CD8-positive, alpha-beta memory T cell (primary cell): Measurements from ENCODE around the gene INF2. TPM values are rescaled to one million over a fixed set of nuclear protein-coding genes. Genes with fewer than 3 reads are reported as not detected.

ENCODE experiments used
- CTCF ChIA-PET: fragments of 350-600 bp; sonication (Branson Sonifier 250); formaldehyde crosslinking; loops from one replicate; lab custom pipeline; 2021; ENCODE audit warnings: antibody characterized with exemption; lab: Charles Lee
- POLR2A ChIA-PET: fragments of 350-600 bp; sonication (Branson Sonifier 250); formaldehyde crosslinking; loops from one replicate; lab custom pipeline; 2021; ENCODE audit warnings: antibody characterized with exemption; lab: Charles Lee
- DNase-seq, 5 donors: peaks; one replicate each; pipeline versions ENCODE4 v3.0.0 to v3.0.0-alpha.2; 2020 to 2022; ENCODE audit warnings: mixed read lengths in 1 of 5
- H3K27ac ChIP-seq: one replicate; pipeline ENCODE4 v1.7.0; 2013; ENCODE audit warnings: low read depth, mild to moderate bottlenecking, low read length, moderate library complexity
- H3K27me3 ChIP-seq: 2 replicates; pipeline ENCODE4 v1.7.0; 2013; ENCODE audit warnings: low read length, mild to moderate bottlenecking; ENCODE audit not compliant: insufficient read depth, poor library complexity, severe bottlenecking
- H3K36me3 ChIP-seq: 2 replicates; pipeline ENCODE4 v1.7.0; 2013; ENCODE audit warnings: mild to moderate bottlenecking, low read length, moderate library complexity; ENCODE audit not compliant: insufficient read depth
- H3K4me1 ChIP-seq: 2 replicates; pipeline ENCODE4 v1.7.0; 2013; ENCODE audit warnings: mild to moderate bottlenecking, low read length, moderate library complexity; ENCODE audit not compliant: insufficient read depth
- H3K4me3 ChIP-seq: 2 replicates; pipeline ENCODE4 v1.7.0; 2013; ENCODE audit warnings: mild to moderate bottlenecking, low read length
- H3K9me3 ChIP-seq: 2 replicates; pipeline ENCODE4 v1.7.0; 2013; ENCODE audit warnings: mild to moderate bottlenecking, low read length
- H3K27ac Mint-ChIP-seq, 8 donors: one replicate each; pipeline ENCODE4 v1.8.0; 2020 to 2021; ENCODE audit warnings: mixed read lengths in 8 of 8, mild to moderate bottlenecking in 6 of 8, inconsistent platforms in 3 of 8, moderate library complexity in 3 of 8
- H3K27me3 Mint-ChIP-seq, 2 donors: one replicate each; pipeline ENCODE4 v1.8.0; 2020 to 2021; ENCODE audit warnings: mixed read lengths in 2 of 2, mild to moderate bottlenecking in 1 of 2, moderate library complexity in 1 of 2
- H3K36me3 Mint-ChIP-seq, 3 donors: one replicate each; pipeline ENCODE4 v1.8.0; 2020 to 2021; ENCODE audit warnings: mixed read lengths in 3 of 3, inconsistent platforms in 1 of 3, mild to moderate bottlenecking in 1 of 3
- H3K4me1 Mint-ChIP-seq, 3 donors: one replicate each; pipeline ENCODE4 v1.8.0; 2020 to 2021; ENCODE audit warnings: mixed read lengths in 3 of 3, inconsistent platforms in 1 of 3, mild to moderate bottlenecking in 1 of 3
- H3K4me3 Mint-ChIP-seq, 7 donors: one replicate each; pipeline ENCODE4 v1.8.0; 2020 to 2021; ENCODE audit warnings: mixed read lengths in 7 of 7, mild to moderate bottlenecking in 6 of 7, moderate library complexity in 4 of 7, inconsistent platforms in 2 of 7
- H3K9me3 Mint-ChIP-seq, 5 donors: one replicate each; pipeline ENCODE4 v1.8.0; 2020 to 2022; ENCODE audit warnings: mixed read lengths in 5 of 5, mild to moderate bottlenecking in 3 of 5, moderate library complexity in 2 of 5, inconsistent platforms in 1 of 5
- polyA plus RNA-seq: library from polyadenylated mRNA; unstranded; fragments of 300-500 nt; fragmentation: Illumina TruSeq; gene quantifications from one replicate; pipeline ENCODE4 v1.2.3, GENCODE V29; 2021
- total RNA-seq, 2 experiments: library from RNA; stranded (reverse); gene quantifications; one replicate each; pipeline ENCODE4 v1.2.3, GENCODE V29; 2021

Gene INF2
- total and polyA plus RNA-seq, 3 experiments from 2014 or later, result 4.6 to 56.3 (median 55.9) TPM

DNA sequence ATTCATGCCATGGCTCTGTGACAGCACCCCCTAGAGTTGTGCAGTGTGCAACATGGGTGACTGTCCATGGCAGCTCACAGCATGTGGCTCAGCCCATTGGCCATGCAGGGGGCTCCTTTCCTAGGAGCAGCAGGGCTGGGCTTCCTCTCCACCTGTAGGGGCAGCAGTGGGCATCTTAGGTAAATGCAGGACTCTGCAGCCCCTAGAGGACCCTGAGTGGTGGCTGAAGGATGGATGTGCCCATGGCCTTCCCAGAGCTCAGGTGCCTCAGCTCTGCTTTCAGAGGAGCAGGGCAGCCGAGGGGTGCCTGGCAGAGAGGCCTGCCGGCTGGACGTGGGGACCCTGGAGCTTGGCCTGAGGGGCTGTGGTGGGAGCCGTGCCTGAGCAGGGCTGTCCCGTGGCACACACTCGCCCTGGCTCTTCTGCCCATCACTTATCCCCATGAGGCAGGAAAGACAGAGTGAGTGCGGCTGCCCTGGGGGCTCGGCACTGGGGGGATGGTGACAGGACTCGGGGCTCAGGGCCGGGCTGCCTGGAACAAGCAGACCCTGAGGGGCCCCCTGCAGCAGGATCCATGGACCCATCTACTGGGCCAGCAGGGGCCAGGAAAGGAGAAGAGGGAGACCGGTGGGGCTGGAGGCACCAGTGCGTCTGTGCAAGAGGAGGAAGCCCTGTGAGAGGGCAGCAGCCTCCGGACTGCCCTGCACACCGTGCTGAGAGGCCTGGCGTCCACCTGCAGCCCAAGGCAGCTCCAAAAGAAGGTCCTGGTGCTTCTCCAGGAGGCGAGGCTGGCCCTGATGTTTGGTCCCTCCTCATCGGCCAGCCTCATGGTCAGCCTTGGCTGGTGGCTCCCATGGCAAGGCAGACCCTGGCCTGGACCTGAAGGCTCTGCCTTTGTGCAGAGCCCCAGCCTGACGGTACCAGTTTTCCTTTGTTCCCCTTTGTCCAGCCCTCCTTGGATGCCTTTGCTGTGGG lies 42.2 kb downstream of the INF2 start:
- Mint-ChIP-seq H3K36me3 (no peaks in the 10 kb centered on the region), H3K4me3 (no peak overlapping the region), H3K27ac (no peak overlapping the region), H3K9me3 (no peaks in the 10 kb centered on the region), H3K4me1 (no peaks in the 10 kb centered on the region), H3K27me3 (no peaks in the 10 kb centered on the region)
- POLR2A ChIA-PET, result no interaction called here
- Histone ChIP-seq H3K4me1 (no peaks in the 10 kb centered on the region), H3K9me3 (no peaks in the 10 kb centered on the region), H3K27me3 (no peaks in the 10 kb centered on the region), H3K36me3 (no peaks in the 10 kb centered on the region), H3K27ac (no peak overlapping the region), H3K4me3 (no peak overlapping the region)
- no peak for DNase-seq
- CTCF ChIA-PET, result no interaction called here

DNA sequence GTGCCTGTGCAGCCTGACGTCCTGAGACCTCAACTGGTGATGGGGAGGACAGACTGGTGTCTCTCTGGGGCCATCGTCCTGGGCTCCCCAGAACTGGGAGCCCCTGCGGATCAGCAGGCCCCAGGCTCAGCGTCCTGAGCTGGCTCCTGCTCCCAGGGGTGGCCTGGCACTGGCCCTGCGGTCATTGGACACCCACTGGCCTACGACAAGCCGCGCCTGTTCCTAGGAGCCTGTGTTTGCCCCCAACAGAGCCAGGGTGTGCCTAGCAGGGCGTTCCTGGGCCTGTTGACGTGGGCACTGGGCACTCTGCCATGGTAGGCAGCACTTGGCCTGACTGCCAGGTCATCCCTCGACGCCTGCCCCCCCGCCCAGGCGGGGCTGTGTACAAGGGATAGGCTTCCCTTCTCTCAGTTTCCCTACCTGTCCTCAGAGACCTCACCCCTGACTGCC lies 43.0 kb downstream of the INF2 start:
- H3K27ac ChIP-seq, result no peak overlapping the region
- no peaks in the 10 kb centered on the region for H3K36me3 ChIP-seq
- CTCF ChIA-PET, result no interaction called here
- H3K27me3 ChIP-seq, result no peaks in the 10 kb centered on the region
- POLR2A ChIA-PET, result no interaction called here
- Mint-ChIP-seq H3K9me3 (no peaks in the 10 kb centered on the region), H3K4me3 (no peak overlapping the region), H3K27me3 (no peaks in the 10 kb centered on the region), H3K4me1 (no peaks in the 10 kb centered on the region), H3K27ac (no peak overlapping the region), H3K36me3 (no peaks in the 10 kb centered on the region)
- H3K4me1 ChIP-seq, result no peaks in the 10 kb centered on the region
- no peaks in the 10 kb centered on the region for H3K9me3 ChIP-seq
- DNase-seq, result no peak
- no peak overlapping the region for H3K4me3 ChIP-seq

DNA sequence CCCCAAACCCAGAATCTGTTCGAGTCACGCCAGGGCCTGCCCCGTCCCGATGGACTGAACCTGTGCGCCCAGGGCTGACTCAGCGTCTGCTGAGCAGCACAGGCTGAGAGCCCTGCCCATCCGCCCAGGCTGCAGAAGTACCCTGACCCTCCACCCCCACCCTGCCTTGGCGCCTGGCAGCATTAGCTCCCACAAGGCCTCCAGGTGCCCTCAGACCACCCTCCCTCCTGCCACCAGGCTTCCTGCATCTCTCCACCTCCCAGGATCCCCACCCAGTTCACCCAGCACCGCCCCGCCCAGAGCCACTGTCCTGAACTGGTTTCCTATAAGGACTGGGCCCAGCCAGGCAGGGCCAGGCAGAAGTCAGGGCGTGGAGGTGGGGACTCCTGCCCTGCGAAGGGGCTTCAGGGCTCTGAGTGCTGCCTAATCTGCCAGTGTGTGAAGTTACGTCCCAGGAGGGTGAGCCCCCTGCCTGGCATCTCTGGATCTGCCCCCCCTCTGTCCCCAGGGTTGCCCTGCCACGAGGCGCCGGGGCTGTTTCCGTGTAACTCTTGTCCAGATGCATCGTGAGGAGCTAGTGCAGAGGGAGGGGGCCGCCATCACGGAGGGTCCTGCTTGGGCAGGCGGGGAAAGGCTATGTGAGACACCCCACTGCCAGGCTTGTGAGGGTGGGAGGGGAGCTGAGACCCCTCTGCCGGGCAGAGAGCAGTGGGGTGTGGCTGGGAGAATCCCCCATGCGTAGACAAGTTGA lies 43.7 kb downstream of the INF2 start:
- no peak for DNase-seq
- Histone ChIP-seq H3K4me3 (no peak overlapping the region), H3K36me3 (no peaks in the 10 kb centered on the region), H3K9me3 (no peaks in the 10 kb centered on the region), H3K27ac (no peak overlapping the region), H3K27me3 (no peaks in the 10 kb centered on the region), H3K4me1 (no peaks in the 10 kb centered on the region)
- no peaks in the 10 kb centered on the region for H3K4me1 Mint-ChIP-seq
- no peak overlapping the region for H3K27ac Mint-ChIP-seq
- no peak overlapping the region for H3K4me3 Mint-ChIP-seq
- CTCF ChIA-PET, result interaction anchor here (0.6 kb wide), 1 partner anchor 9 kb away, joined by 3 read pairs; the partner anchor contains the start of gene ADSS1
- no peaks in the 10 kb centered on the region for H3K36me3 Mint-ChIP-seq
- POLR2A ChIA-PET, result no interaction called here
- no peaks in the 10 kb centered on the region for H3K27me3 Mint-ChIP-seq
- no peaks in the 10 kb centered on the region for H3K9me3 Mint-ChIP-seq

DNA sequence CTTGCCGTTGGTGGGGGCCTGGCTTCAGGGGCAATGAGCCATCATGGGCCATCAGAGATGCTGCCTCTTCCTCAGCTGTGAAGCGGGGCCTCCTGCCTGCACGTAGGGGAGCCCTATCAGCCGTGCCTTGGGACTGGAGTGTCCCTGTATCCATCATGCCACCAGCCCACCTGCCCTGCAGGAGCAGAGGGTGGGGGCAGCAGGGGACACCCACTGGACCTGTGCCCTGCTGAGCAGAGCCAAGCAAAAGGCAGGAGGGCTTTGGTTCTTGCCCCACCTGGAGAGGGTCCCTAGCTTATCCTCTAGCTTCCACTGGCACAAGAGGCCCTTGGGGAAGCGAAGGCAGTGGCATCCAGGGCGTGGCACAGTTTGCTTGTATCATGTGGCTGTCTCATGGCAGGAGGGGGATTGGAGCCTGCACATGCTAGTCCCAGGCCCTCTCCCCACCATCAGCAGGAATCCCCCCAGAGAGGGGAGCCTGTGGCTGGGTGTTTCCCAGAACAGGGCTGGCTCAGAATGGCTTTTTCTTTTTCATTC lies 44.7 kb downstream of the INF2 start:
- Mint-ChIP-seq H3K27me3 (no peaks in the 10 kb centered on the region), H3K9me3 (no peaks in the 10 kb centered on the region), H3K27ac (peak overlapping the region in 1 of 8 donors; percentile 41), H3K36me3 (no peaks in the 10 kb centered on the region), H3K4me1 (no peaks in the 10 kb centered on the region), H3K4me3 (no peak overlapping the region)
- no peaks in the 10 kb centered on the region for H3K27me3 ChIP-seq
- ChIA-PET POLR2A (no interaction called here), CTCF (interaction anchor here (1.6 kb wide), 1 partner anchor 11 kb away, joined by 4 read pairs; no protein-coding TSS in a partner anchor)
- H3K9me3 ChIP-seq, result no peaks in the 10 kb centered on the region
- H3K27ac ChIP-seq, result no peak overlapping the region
- no peaks in the 10 kb centered on the region for H3K36me3 ChIP-seq
- H3K4me1 ChIP-seq, result no peaks in the 10 kb centered on the region
- H3K4me3 ChIP-seq, result no peak overlapping the region
- DNase-seq, result no peak

DNA sequence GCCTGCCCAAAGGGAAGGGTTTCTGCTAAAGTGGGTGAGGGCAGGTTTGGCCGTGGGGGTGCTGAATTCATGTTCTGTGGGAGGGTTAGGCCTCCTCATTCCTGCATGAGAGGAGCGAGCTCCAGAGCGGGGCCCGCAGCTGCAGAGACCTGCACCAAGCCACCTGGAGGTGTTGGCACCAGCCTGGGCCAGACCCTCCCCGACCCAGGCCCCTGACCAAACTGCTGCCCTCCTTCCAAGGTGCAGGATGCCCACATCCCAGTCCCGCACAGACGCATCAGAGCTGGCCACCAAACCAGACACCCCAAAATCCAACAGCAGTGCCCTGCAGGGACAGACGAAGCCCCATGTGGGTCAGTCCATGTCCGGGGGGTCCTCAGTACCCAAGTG lies 45.2 kb downstream of the INF2 start:
- CTCF ChIA-PET, result interaction anchor here (1.6 kb wide), 1 partner anchor 12 kb away, joined by 4 read pairs; no protein-coding TSS in a partner anchor

DNA sequence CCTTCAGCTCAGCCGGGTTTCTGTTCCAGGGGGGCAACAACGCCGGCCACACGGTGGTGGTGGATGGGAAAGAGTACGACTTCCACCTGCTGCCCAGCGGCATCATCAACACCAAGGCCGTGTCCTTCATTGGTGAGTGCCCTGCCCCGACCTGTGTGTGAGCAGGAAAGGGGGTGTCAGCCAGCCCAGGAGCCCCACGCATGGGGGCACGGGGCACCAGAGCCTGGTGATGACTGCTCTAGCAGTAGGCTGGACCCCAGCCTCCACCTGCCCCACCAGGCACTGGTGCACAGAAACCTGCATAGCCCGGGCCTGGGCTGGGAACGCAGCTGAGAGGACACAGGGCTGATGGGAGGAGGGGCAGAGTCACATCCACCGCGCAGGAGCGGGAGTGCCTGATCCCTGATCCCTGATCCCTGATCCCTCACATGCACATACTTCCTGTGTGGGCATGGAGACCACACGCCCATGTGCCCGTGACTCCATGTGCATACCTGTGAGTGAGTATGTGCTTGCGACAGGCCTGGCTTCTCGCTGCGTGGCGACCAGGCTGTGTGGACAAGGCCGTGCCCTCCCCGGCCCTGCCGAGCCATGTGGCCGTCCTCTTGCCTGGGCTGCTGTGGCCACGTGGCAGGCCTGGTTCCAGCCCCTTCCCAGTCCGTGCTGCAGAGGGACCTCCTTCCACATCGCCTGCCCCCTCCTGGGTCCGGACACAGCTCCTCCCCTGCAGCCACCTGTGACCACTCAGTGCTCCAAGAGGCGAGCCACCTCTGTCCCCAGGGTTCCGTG lies 45.8 kb downstream of the INF2 start:
- Mint-ChIP-seq H3K9me3 (no peaks in the 10 kb centered on the region), H3K4me3 (no peak overlapping the region), H3K27ac (no peak overlapping the region), H3K36me3 (peaks cover 0 to 2% (median 0%) of the 10 kb centered on the region in 3 donors), H3K27me3 (no peaks in the 10 kb centered on the region), H3K4me1 (no peaks in the 10 kb centered on the region)
- ChIA-PET POLR2A (no interaction called here), CTCF (interaction anchor here (1.6 kb wide), 1 partner anchor 12 kb away, joined by 4 read pairs; no protein-coding TSS in a partner anchor)
- no peaks in the 10 kb centered on the region for H3K27me3 ChIP-seq
- no peaks in the 10 kb centered on the region for H3K9me3 ChIP-seq
- no peak for DNase-seq
- no peak overlapping the region for H3K27ac ChIP-seq
- H3K4me1 ChIP-seq, result no peaks in the 10 kb centered on the region
- H3K36me3 ChIP-seq, result no peaks in the 10 kb centered on the region
- H3K4me3 ChIP-seq, result no peak overlapping the region

More for the DNA sequence above, 45.2 kb downstream of the INF2 start:
- H3K27ac ChIP-seq, result no peak overlapping the region
- no peak overlapping the region for H3K4me3 ChIP-seq
- POLR2A ChIA-PET, result no interaction called here
- Mint-ChIP-seq H3K4me3 (no peak overlapping the region), H3K27ac (no peak overlapping the region), H3K36me3 (no peaks in the 10 kb centered on the region), H3K9me3 (no peaks in the 10 kb centered on the region), H3K27me3 (no peaks in the 10 kb centered on the region), H3K4me1 (no peaks in the 10 kb centered on the region)
- H3K36me3 ChIP-seq, result no peaks in the 10 kb centered on the region
- H3K9me3 ChIP-seq, result no peaks in the 10 kb centered on the region
- DNase-seq, result no peak
- H3K27me3 ChIP-seq, result no peaks in the 10 kb centered on the region
- no peaks in the 10 kb centered on the region for H3K4me1 ChIP-seq

DNA sequence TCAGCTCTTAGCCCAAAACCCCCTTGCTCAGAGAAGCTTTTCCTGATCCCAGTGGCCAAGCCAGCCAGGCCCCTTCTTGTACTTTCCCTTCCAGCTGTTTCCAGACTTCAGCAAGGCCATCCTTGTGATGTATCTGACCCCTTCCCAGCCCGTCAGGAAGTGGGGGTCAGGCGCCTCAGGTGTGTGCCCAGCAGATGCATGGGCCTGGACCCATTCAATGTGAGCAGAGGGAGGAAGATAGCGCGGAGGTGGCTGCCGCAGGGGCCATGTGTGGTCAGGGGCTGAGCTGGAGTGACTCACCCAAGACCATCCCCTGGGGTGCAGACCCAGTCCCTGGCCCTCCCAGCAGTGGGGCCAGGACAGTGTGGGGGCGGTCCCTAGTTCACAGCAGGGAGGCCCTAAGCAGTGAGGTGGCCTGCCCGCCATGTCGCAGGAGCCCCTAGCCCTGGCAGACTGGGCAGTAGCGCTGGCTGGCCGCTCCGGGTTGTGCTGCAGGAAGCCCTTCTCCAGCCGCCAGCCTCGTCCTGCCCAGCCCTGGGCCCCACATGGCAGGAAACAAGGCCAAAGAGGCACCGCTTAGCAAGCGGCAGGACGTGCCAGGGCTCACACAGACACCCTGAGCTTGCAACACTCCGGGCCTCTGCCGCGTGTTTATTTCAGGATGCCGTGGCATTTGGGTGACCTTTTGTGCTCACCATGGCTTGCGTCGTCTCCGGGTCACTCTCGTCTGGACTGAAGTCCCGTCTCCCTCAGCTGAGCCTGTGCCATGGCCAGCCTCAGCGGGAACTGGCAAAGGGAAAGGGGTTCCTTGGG lies 46.6 kb downstream of the INF2 start:
- no peak overlapping the region for H3K4me3 ChIP-seq
- H3K27me3 Mint-ChIP-seq, result no peaks in the 10 kb centered on the region
- H3K9me3 Mint-ChIP-seq, result no peaks in the 10 kb centered on the region
- peaks cover 0 to 3% (median 0%) of the 10 kb centered on the region in 3 donors for H3K36me3 Mint-ChIP-seq
- H3K27ac ChIP-seq, result no peak overlapping the region
- H3K27me3 ChIP-seq, result no peaks in the 10 kb centered on the region
- H3K27ac Mint-ChIP-seq, result peak overlapping the region in 1 of 8 donors; percentile 32
- H3K36me3 ChIP-seq, result no peaks in the 10 kb centered on the region
- CTCF ChIA-PET, result no interaction called here
- H3K4me3 Mint-ChIP-seq, result no peak overlapping the region
- POLR2A ChIA-PET, result interaction anchor here (0.9 kb wide), 1 partner anchor 9 kb away, joined by 3 read pairs; no protein-coding TSS in a partner anchor
- no peak for DNase-seq
- no peaks in the 10 kb centered on the region for H3K4me1 ChIP-seq
- no peaks in the 10 kb centered on the region for H3K4me1 Mint-ChIP-seq
- no peaks in the 10 kb centered on the region for H3K9me3 ChIP-seq
